NCI-H748 (cell line): Measurements from ENCODE around the gene ALG9.

Experiments
- DNase-seq: peaks from one replicate; lab custom pipeline; 2025; ENCODE audit not compliant: unreplicated experiment; lab: John Stamatoyannopoulos, UW

Gene ALG9

DNA sequence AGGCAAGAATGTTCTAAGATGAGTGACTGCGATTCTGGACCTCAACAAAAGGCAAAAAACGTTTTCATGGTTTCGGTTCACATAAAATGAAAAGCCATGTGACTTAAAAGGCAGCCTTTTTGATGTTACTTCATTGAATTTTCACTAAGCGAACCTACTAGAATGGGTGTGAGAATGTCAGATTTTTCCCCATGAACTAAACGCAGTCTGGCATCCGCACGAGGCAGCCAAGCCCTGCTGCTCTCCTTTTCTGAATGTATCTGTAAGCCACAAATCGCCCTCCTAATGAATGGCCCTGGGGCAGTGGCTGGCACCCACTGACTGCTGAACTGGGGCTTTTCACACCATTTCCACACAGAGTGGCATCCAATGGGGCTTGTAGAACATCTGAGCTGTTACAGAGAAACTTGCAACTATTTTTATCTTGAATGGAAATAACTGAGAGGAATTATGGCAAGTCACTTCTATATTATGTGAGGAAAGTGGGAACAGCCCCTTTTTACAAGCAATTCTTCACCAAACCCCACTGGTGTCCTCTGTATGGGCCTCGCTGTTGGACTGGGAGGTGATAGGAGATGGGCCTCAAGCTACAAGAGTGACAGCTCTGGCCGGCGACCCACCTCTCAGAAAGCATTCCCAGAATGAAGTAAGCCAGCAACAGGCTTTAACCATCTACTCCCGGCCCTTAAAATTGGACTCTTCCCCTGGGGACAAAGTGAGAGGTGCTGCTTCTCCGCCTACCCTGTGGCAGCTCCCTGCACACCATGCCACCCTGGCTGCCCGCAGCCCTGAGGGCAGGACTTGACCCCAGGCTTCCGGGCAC is 134.5 kb downstream of the ALG9 start:
- no peak for DNase-seq
